Measurements from ENCODE around the gene DNAH1.

Gene DNAH1

DNA sequence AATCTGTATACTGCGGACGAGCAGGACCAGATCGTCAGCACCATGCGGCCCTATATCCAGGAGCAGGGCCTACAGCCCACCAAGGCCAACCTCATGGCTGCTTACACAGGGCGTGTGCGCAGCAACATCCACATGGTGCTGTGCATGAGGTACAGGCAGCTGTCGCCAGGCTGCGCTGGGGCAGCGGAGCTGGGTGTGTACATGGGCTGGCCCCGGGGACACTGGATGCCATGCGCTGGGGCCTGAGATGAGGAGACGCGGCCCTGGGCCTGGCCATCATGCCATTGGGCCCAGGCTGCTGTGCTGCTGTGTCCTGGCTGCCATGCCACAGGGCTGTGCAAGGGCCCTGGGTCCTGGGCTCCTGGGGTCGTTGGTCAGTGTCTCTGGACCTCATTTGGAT, 67.3 kb downstream of the DNAH1 start:
- Histone ChIP-seq H3K27ac (no peak overlapping the region), H3K4me3 (ENCODE audit: low read depth, low read length) (no peak overlapping the region), H3K27me3 (replicated peaks) (no peaks in the 10 kb centered on the region), H3K36me3 (replicated peaks) (no peaks in the 10 kb centered on the region)
- in situ Hi-C loops (cut with HindIII; ENCODE audit: low pct_ligation_motif_present, low sequenced_read_pairs) = no loop called here
- TF ChIP-seq, protein P1, sequence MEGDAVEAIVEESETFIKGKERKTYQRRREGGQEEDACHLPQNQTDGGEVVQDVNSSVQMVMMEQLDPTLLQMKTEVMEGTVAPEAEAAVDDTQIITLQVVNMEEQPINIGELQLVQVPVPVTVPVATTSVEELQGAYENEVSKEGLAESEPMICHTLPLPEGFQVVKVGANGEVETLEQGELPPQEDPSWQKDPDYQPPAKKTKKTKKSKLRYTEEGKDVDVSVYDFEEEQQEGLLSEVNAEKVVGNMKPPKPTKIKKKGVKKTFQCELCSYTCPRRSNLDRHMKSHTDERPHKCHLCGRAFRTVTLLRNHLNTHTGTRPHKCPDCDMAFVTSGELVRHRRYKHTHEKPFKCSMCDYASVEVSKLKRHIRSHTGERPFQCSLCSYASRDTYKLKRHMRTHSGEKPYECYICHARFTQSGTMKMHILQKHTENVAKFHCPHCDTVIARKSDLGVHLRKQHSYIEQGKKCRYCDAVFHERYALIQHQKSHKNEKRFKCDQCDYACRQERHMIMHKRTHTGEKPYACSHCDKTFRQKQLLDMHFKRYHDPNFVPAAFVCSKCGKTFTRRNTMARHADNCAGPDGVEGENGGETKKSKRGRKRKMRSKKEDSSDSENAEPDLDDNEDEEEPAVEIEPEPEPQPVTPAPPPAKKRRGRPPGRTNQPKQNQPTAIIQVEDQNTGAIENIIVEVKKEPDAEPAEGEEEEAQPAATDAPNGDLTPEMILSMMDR (IDR thresholded peaks at IDR 0.05; ENCODE audit: low read depth, low read length, missing control alignments) = no peak
- no peak for DNase-seq

DNA sequence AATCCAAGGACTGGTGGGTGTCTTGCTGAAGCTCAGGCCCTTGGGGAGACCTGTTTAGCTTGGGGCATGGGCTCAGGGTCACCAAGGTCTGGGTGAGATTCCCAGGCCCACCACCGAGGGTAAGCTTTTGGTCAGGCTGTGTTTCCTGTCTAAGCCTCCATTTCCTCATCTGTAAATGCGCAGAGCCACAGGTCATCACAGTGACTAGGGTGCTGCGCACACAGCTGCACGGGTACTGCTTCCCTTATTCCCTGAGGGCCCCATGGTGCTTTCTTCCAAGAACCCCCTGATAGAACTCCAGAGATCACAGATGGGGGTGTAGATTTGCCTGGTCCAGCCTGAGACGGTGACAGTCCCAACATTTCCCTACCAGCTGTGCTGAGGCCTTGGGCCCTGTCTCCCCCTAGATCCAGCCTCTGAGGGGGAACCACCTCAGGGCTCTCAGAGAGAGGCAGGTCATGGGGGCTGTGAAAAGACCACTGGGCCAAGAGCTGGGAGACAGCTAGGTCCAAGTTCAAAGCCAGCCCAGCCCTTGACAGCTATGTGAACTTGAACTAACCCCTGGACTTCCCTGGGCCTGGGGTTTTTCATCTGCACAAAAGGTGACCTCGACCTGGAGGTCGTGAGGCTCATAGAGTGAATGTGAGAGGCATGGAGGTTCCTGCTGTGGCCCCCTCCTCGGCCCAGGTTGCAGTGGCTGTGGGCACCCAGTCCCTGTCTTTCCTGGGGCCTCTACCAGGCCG, 68.1 kb downstream of the DNAH1 start:
- Histone ChIP-seq H3K4me3 (ENCODE audit: low read depth, low read length) (no peak overlapping the region), H3K36me3 (replicated peaks) (no peaks in the 10 kb centered on the region), H3K27ac (no peak overlapping the region), H3K27me3 (replicated peaks) (no peaks in the 10 kb centered on the region)
- DNase-seq = no peak
- in situ Hi-C loops (cut with HindIII; ENCODE audit: low pct_ligation_motif_present, low sequenced_read_pairs) = no loop called here
- TF ChIP-seq, protein P1 (IDR thresholded peaks at IDR 0.05; ENCODE audit: low read depth, low read length, missing control alignments) = no peak

DNA sequence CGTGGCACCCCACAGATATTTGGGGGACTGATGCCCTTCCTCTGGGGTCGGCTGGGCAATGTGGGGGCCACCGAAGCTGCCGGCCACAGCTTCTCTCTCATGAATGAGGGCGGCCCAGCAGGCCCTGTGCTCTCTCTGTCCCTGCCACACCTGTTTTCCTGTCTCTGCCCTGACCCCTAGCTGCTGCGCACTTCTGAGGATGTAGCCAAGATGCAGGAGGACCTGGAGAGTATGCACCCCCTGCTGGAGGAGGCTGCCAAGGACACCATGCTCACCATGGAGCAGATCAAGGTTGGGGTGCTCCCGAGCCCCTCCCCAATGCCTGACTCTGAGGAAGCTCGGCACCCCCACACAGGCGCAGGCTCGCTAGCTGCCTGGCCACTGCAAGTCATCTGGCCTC, 69.0 kb downstream of the DNAH1 start:
- Histone ChIP-seq H3K36me3 (replicated peaks) (no peaks in the 10 kb centered on the region), H3K4me3 (ENCODE audit: low read depth, low read length) (no peak overlapping the region), H3K27me3 (replicated peaks) (no peaks in the 10 kb centered on the region), H3K27ac (no peak overlapping the region)
- in situ Hi-C loops (cut with HindIII; ENCODE audit: low pct_ligation_motif_present, low sequenced_read_pairs) = no loop called here
- TF ChIP-seq, protein P1 (IDR thresholded peaks at IDR 0.05; ENCODE audit: low read depth, low read length, missing control alignments) = peak; percentile 80
- peak; percentile 21 for DNase-seq

DNA sequence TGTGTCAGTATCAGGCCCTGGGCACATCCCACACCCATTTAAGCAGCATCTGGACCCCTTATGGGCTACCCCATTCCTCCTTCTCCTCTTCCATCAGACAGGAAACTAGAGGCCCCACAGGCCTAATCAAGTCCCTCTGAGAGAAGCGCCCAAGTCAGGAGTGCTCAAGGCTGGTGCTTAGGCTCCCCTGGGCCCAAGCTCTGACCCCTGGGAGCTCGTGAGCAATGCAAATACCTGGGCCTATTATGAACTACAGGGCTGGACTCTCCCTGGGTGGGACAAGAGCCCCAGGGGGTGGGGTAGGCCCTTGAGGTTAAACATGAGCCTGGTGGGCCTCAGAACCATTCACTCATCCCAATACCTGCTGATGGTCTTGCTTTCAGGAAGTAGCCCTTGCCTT, 71.4 kb downstream of the DNAH1 start:
- TF ChIP-seq, protein P1 (IDR thresholded peaks at IDR 0.05; ENCODE audit: low read depth, low read length, missing control alignments) = no peak
- no peak overlapping the region for H3K4me3 ChIP-seq (ENCODE audit: low read depth, low read length)
- no peaks in the 10 kb centered on the region for H3K27me3 ChIP-seq (replicated peaks)
- in situ Hi-C loops (cut with HindIII; ENCODE audit: low pct_ligation_motif_present, low sequenced_read_pairs) = no loop called here
- no peaks in the 10 kb centered on the region for H3K36me3 ChIP-seq (replicated peaks)
- DNase-seq = no peak
- no peak overlapping the region for H3K27ac ChIP-seq

DNA sequence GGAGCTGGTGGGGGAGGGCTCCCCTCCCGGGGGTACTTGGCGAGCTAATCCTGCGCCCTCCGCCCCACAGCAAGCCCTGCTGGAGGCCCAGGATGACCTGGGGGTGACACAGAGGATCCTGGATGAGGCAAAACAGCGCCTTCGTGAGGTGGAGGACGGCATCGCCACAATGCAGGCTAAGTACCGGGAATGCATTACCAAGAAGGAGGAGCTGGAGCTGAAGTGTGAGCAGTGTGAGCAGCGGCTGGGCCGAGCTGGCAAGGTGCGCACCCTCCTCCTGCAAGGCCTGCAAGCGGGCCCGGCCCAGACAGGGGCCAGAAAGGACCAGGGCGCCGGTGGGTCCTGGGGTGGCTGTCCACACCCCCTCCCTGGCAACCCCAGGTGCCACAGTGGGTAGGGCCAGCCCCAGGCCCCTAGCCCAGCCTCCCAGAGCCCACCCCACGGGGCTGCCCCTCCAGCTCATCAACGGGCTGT, 72.3 kb downstream of the DNAH1 start:
- Histone ChIP-seq H3K4me3 (ENCODE audit: low read depth, low read length) (no peak overlapping the region), H3K27ac (no peak overlapping the region), H3K36me3 (replicated peaks) (no peaks in the 10 kb centered on the region), H3K27me3 (replicated peaks) (no peaks in the 10 kb centered on the region)
- TF ChIP-seq, protein P1 (IDR thresholded peaks at IDR 0.05; ENCODE audit: low read depth, low read length, missing control alignments) = peak; percentile 25
- DNase-seq = no peak
- in situ Hi-C loops (cut with HindIII; ENCODE audit: low pct_ligation_motif_present, low sequenced_read_pairs) = no loop called here

DNA sequence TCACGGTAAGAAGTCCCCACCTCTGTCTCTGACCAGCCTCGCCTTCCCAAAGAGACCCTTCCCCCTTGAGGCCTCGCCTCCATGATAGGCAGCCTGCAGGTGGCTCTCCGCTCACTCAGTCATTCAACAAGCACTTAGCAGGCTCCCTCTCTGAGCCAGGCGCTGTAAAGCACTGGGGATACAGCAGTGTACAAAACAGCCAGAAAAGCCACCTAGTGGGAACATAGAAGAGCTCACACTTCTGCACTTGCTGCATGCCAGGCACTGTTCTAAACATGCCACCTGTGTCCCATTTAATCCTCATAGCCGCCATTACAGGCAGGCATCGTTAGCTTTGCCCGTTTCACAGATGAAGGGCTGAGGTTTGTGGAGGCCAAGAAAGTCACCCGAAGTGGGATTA, 72.8 kb downstream of the DNAH1 start:
- H3K27ac ChIP-seq = no peak overlapping the region
- no peak for DNase-seq
- H3K36me3 ChIP-seq (replicated peaks) = no peaks in the 10 kb centered on the region
- TF ChIP-seq, protein P1 (IDR thresholded peaks at IDR 0.05; ENCODE audit: low read depth, low read length, missing control alignments) = peak; percentile 24
- in situ Hi-C loops (cut with HindIII; ENCODE audit: low pct_ligation_motif_present, low sequenced_read_pairs) = no loop called here
- H3K27me3 ChIP-seq (replicated peaks) = no peaks in the 10 kb centered on the region
- H3K4me3 ChIP-seq (ENCODE audit: low read depth, low read length) = no peak overlapping the region

Data from brain microvascular endothelial cell (primary cell).